HCT116 (cell line): ENCODE measurements around the gene NUB1. TPM values are rescaled to one million over a fixed set of nuclear protein-coding genes. Genes with fewer than 3 reads are reported as not detected.
A peak's percentile ranks its signal among the peaks of the same experiment; 100 is the strongest.

Experiments used
- ATAC-seq: fragments of 200-7000 bp; cut with Tn5 transposase; 2 replicates; pipeline ENCODE4 v1.9.1; 2020; ENCODE audit warnings: mild to moderate bottlenecking, moderate library complexity
- BruUV-seq: library from RNA; stranded (reverse); fragments of 400-500 nt; replicated peaks from 2 replicates; lab custom pipeline; 2021; lab: Mats Ljungman, UMichigan
- CTCF ChIA-PET: fragments of 300-600 bp; sonication (Branson Sonifier 250); formaldehyde crosslinking; loops from one replicate; lab custom pipeline; 2021; ENCODE audit warnings: antibody characterized with exemption; lab: Charles Lee
- POLR2A ChIA-PET: fragments of 300-600, 350-600 bp; sonication (Branson Sonifier 250); formaldehyde crosslinking; loops from one replicate; lab custom pipeline; 2021; ENCODE audit warnings: antibody characterized with exemption; lab: Charles Lee
- RAD21 ChIA-PET, 2 experiments: fragments of 300-600 bp; sonication (Branson Sonifier 250); formaldehyde crosslinking; loops; one replicate each; lab custom pipeline; 2023; ENCODE audit warnings: low total read pairs in 2 of 2; ENCODE audit not compliant: uncharacterized antibody in 2 of 2, unreplicated experiment in 2 of 2, low non-redundant PET in 1 of 2; lab: Charles Lee
- DNase-seq: peaks from one replicate; pipeline ENCODE4 v3.0.0-alpha.2; 2010; ENCODE audit warnings: low read depth, low spot score
- H2AFZ ChIP-seq: fragments of 200-600 bp; shearing (Covaris generic), sonication (generic); 2 replicates; pipeline ENCODE4 v1.6.1; 2017; ENCODE audit warnings: low read depth, mixed run types, mixed read lengths, antibody characterized with exemption, low read length; ENCODE audit not compliant: poor library complexity, severe bottlenecking
- H3K27ac ChIP-seq: 2 replicates; pipeline ENCODE4 v1.5.1; 2012; ENCODE audit warnings: low read depth, low read length
- H3K27me3 ChIP-seq: fragments of 200-600 bp; sonication (generic); 2 replicates; pipeline ENCODE4 v1.6.1; 2016; ENCODE audit warnings: mixed run types, low read length, mixed read lengths; ENCODE audit not compliant: insufficient read depth
- H3K36me3 ChIP-seq, 2 experiments: fragments of 200-500 bp in 1 of 2; fragments of 200-600 bp in 1 of 2; sonication (Bioruptor generic) in 1 of 2; sonication (generic) in 1 of 2; 2 replicates each; pipeline versions ENCODE4 v1.5.1 to v1.6.1; 2014 to 2016; ENCODE audit warnings: low read length in 2 of 2, inconsistent platforms in 1 of 2, mixed read lengths in 1 of 2, mixed run types in 1 of 2; ENCODE audit not compliant: insufficient read depth in 2 of 2, control insufficient read depth in 1 of 2
- H3K4me1 ChIP-seq, 2 experiments: fragments of 200-600 bp in 1 of 2; sonication (generic) in 1 of 2; 2 replicates each; pipeline versions ENCODE4 v1.5.1 to v1.6.1; 2012 to 2017; ENCODE audit warnings: low read length in 2 of 2, inconsistent platforms in 1 of 2, mild to moderate bottlenecking in 1 of 2, mixed read lengths in 1 of 2, mixed run types in 1 of 2, moderate library complexity in 1 of 2; ENCODE audit not compliant: insufficient read depth in 2 of 2, control insufficient read depth in 1 of 2
- H3K4me2 ChIP-seq: fragments of 200-600 bp; sonication (generic); 2 replicates; pipeline ENCODE4 v1.6.1; 2017; ENCODE audit warnings: mixed run types, low read length, mixed read lengths
- H3K4me3 ChIP-seq, 2 experiments: fragments of 200-600 bp in 1 of 2; sonication (generic) in 1 of 2; replicated peaks in 1 of 2; 2 replicates each; pipeline ENCODE4 v1.5.1; 2011 to 2016; ENCODE audit warnings: low read length in 2 of 2, control low read depth in 1 of 2, low read depth in 1 of 2, mild to moderate bottlenecking in 1 of 2, mixed read lengths in 1 of 2, mixed run types in 1 of 2
- H3K79me2 ChIP-seq: fragments of 200-600 bp; sonication (generic); 2 replicates; pipeline ENCODE4 v1.6.1; 2017; ENCODE audit warnings: mild to moderate bottlenecking, mixed run types, low read length, moderate library complexity, mixed read lengths; ENCODE audit not compliant: insufficient read depth
- H3K9ac ChIP-seq: fragments of 200-600 bp; sonication (generic); 2 replicates; pipeline ENCODE4 v1.6.1; 2016; ENCODE audit warnings: low read length, mixed read lengths
- H3K9me2 ChIP-seq: fragments of 200-600 bp; sonication (generic), shearing (Covaris generic); 2 replicates; pipeline ENCODE4 v1.6.1; 2017; ENCODE audit warnings: mixed run types, mild to moderate bottlenecking, moderate library complexity; ENCODE audit not compliant: insufficient read depth
- H3K9me3 ChIP-seq, 2 experiments: fragments of 200-500 bp in 1 of 2; fragments of 200-600 bp in 1 of 2; sonication (Bioruptor generic) in 1 of 2; sonication (generic) in 1 of 2; 2 replicates each; pipeline ENCODE4 v1.6.1; 2014 to 2017; ENCODE audit warnings: low read length in 2 of 2, mixed read lengths in 2 of 2, inconsistent platforms in 1 of 2, low read depth in 1 of 2, mild to moderate bottlenecking in 1 of 2, mixed run types in 1 of 2, moderate library complexity in 1 of 2; ENCODE audit not compliant: control insufficient read depth in 1 of 2, insufficient read depth in 1 of 2
- H4K20me1 ChIP-seq: fragments of 200-600 bp; sonication (generic), shearing (Covaris generic); 2 replicates; pipeline ENCODE4 v1.6.1; 2017; ENCODE audit warnings: mixed run types, mild to moderate bottlenecking, moderate library complexity; ENCODE audit not compliant: insufficient read depth
- CBX3 ChIP-seq: IDR thresholded peaks from 2 replicates; pipeline ENCODE4 v1.6.1; 2012; ENCODE audit warnings: low read depth
- CEBPB ChIP-seq: IDR thresholded peaks from 2 replicates; pipeline ENCODE4 v1.6.1; 2012; ENCODE audit warnings: low read depth
- CTCF ChIP-seq, 3 experiments: fragments of 200-600 bp in 1 of 3; sonication (generic) in 1 of 3; IDR thresholded peaks in 2 of 3; conservative IDR thresholded peaks in 1 of 3; 2 replicates each; pipeline ENCODE4 v1.5.1; 2012 to 2017; ENCODE audit warnings: low read depth in 2 of 3, low read length in 2 of 3, antibody characterized with exemption in 1 of 3, borderline replicate concordance in 1 of 3, control low read depth in 1 of 3, mild to moderate bottlenecking in 1 of 3, mixed read lengths in 1 of 3, mixed run types in 1 of 3, moderate library complexity in 1 of 3; ENCODE audit not compliant: insufficient read depth in 1 of 3
- EGR1 ChIP-seq: IDR thresholded peaks from 2 replicates; pipeline ENCODE4 v1.6.1; 2012; ENCODE audit warnings: low read depth
- EZH2 ChIP-seq: fragments of 200-600 bp; sonication (generic); IDR thresholded peaks from 2 replicates; pipeline ENCODE4 v1.6.1; 2017; ENCODE audit warnings: antibody characterized with exemption, mixed run types
- FOSL1 ChIP-seq: IDR thresholded peaks from 2 replicates; pipeline ENCODE4 v1.6.1; 2012; ENCODE audit warnings: low read depth
- MAX ChIP-seq: IDR thresholded peaks from 2 replicates; pipeline ENCODE4 v1.6.1; 2012
- POLR2AphosphoS5 ChIP-seq: IDR thresholded peaks from 2 replicates; pipeline ENCODE4 v1.6.1; 2011; ENCODE audit warnings: mild to moderate bottlenecking, low read depth, low read length, moderate library complexity
- SIN3A ChIP-seq: IDR thresholded peaks from 2 replicates; pipeline ENCODE4 v1.6.1; 2012; ENCODE audit warnings: low read depth
- SP1 ChIP-seq: IDR thresholded peaks from 2 replicates; pipeline ENCODE4 v1.6.1; 2012; ENCODE audit warnings: low read depth
- ZNF274 ChIP-seq: fragments of 200-500 bp; sonication (Bioruptor generic); IDR thresholded peaks from 2 replicates; pipeline ENCODE4 v1.6.1; 2014; ENCODE audit warnings: mild to moderate bottlenecking, low read depth, low read length, inconsistent platforms
- intact Hi-C: fragments of 100-400 bp; cut with micrococcal nuclease; formaldehyde crosslinking; loops from 2 replicates; pipeline ENCODE4 v1.10.0; 2022
- total RNA-seq: library from RNA; stranded (reverse); gene quantifications from one replicate; pipeline ENCODE4 v1.2.1, GENCODE V29; 2021; ENCODE audit not compliant: unreplicated experiment

The NUB1 gene
- total RNA-seq, 1 experiment from 2014 or later, result 44.0 TPM

- Histone ChIP-seq H2AFZ (peak overlapping the region; percentile 59), H3K4me3 (peak overlapping the region; percentile 22 to 49), H3K79me2 (no peaks in the 10 kb centered on the region), H3K36me3 (no peaks in the 10 kb centered on the region), H3K9me2 (no peaks in the 10 kb centered on the region), H3K4me1 (peaks cover 29 to 38% of the 10 kb centered on the region in 2 experiments), H3K27me3 (no peaks in the 10 kb centered on the region), H3K9me3 (no peaks in the 10 kb centered on the region), H3K4me2 (peak overlapping the region; percentile 87), H3K27ac (peak overlapping the region; percentile 50), H4K20me1 (no peaks in the 10 kb centered on the region), H3K9ac (peak overlapping the region; percentile 53)
- RAD21 ChIA-PET, result no interaction called here
- no TSS peak for BruUV-seq
- TF ChIP-seq CEBPB (no peak), MAX (no peak), SP1 (peak; percentile 82), SIN3A (no peak), CBX3 (peak; percentile 67; the same call in 1 of the 2 replicates), EGR1 (no peak), POLR2AphosphoS5 (peak; percentile 52; the same call in 1 of the 2 replicates), ZNF274 (no peak), CTCF (IDR thresholded peaks at IDR 0.05 in 2 of 3, conservative IDR thresholded peaks at IDR 0.05 in 1 of 3; ENCODE audit: borderline replicate concordance in 1 of 3, insufficient read depth in 1 of 3, low read depth in 2 of 3, low read length in 2 of 3) (no peak), EZH2 (no peak), FOSL1 (peak; percentile 61)
- POLR2A ChIA-PET, result no interaction called here
- CTCF ChIA-PET, result no interaction called here
- intact Hi-C loops, result no loop called here
- DNase-seq (peak; percentile 19), ATAC-seq (peak; percentile 89)
Measured at GRCh38 chr7:151404216-151405011, 62.8 kb downstream of the NUB1 start.
